CD14-positive monocyte (primary cell): ENCODE data around the gene BPI. TPM values are rescaled to one million over a fixed set of nuclear protein-coding genes. Genes with fewer than 3 reads are reported as not detected.

Source experiments
- DNase-seq, 3 donors: peaks; one replicate each; pipeline ENCODE4 v3.0.0-alpha.2; 2011 to 2022
- H2AFZ ChIP-seq: 2 replicates; pipeline ENCODE4 v1.6.0; 2012; ENCODE audit warnings: mild to moderate bottlenecking, low read depth, low read length, inconsistent platforms; ENCODE audit not compliant: insufficient read depth, poor library complexity, severe bottlenecking
- H3K27ac ChIP-seq, 2 donors: 1 replicate in 1 of 2; 2 replicates in 1 of 2; pipeline ENCODE4 v1.5.1; 2012 to 2013; ENCODE audit warnings: low read length in 2 of 2, control low read depth in 1 of 2, inconsistent platforms in 1 of 2, low read depth in 1 of 2, mild to moderate bottlenecking in 1 of 2
- H3K27me3 ChIP-seq, 2 donors: one replicate each; pipeline versions ENCODE4 v1.6.0 to v1.6.1; 2011 to 2013; ENCODE audit warnings: low read length in 2 of 2; ENCODE audit not compliant: control insufficient read depth in 2 of 2, insufficient read depth in 2 of 2
- H3K36me3 ChIP-seq, 2 donors: replicated peaks in 1 of 2; 1 replicate in 1 of 2; 2 replicates in 1 of 2; pipeline versions ENCODE4 v1.5.1 to v1.6.1; 2012 to 2013; ENCODE audit warnings: low read length in 2 of 2, control low read depth in 1 of 2, inconsistent platforms in 1 of 2, mild to moderate bottlenecking in 1 of 2; ENCODE audit not compliant: insufficient read depth in 2 of 2, control insufficient read depth in 1 of 2
- H3K4me1 ChIP-seq, 2 donors: 1 replicate in 1 of 2; 2 replicates in 1 of 2; pipeline versions ENCODE4 v1.5.1 to v1.6.1; 2012 to 2013; ENCODE audit warnings: low read length in 2 of 2, control low read depth in 1 of 2, inconsistent platforms in 1 of 2, mild to moderate bottlenecking in 1 of 2, moderate library complexity in 1 of 2; ENCODE audit not compliant: insufficient read depth in 2 of 2, control insufficient read depth in 1 of 2
- H3K4me2 ChIP-seq: replicated peaks from 2 replicates; pipeline ENCODE3; 2012; ENCODE audit warnings: low read length, moderate library complexity, mild to moderate bottlenecking; ENCODE audit not compliant: poor library complexity, severe bottlenecking; ENCODE audit errors: extremely low read depth
- H3K4me3 ChIP-seq, 3 experiments: fragments of 200-600 bp in 1 of 3; sonication (generic) in 1 of 3; replicated peaks in 1 of 3; 1 replicate in 2 of 3; 2 replicates in 1 of 3; pipeline ENCODE4 v1.5.1; 2011 to 2013; ENCODE audit warnings: low read length in 3 of 3, mild to moderate bottlenecking in 3 of 3, control low read depth in 2 of 3, low read depth in 2 of 3, inconsistent platforms in 1 of 3, moderate library complexity in 1 of 3
- H3K79me2 ChIP-seq: 2 replicates; pipeline ENCODE4 v1.6.0; 2012; ENCODE audit warnings: mild to moderate bottlenecking, control low read depth, inconsistent platforms, low read length, moderate library complexity; ENCODE audit not compliant: insufficient read depth
- H3K9ac ChIP-seq: 2 replicates; pipeline ENCODE4 v1.6.0; 2017; ENCODE audit warnings: low read length, mild to moderate bottlenecking; ENCODE audit not compliant: insufficient read depth, poor library complexity, severe bottlenecking
- H3K9me3 ChIP-seq, 2 donors: replicated peaks in 1 of 2; 1 replicate in 1 of 2; 2 replicates in 1 of 2; pipeline versions ENCODE4 v1.5.1 to v1.6.1; 2012 to 2013; ENCODE audit warnings: low read length in 2 of 2, control low read depth in 1 of 2; ENCODE audit not compliant: control insufficient read depth in 1 of 2, insufficient read depth in 1 of 2
- H4K20me1 ChIP-seq: 2 replicates; pipeline ENCODE4 v1.6.0; 2012; ENCODE audit warnings: mild to moderate bottlenecking, low read length, control low read depth, moderate library complexity; ENCODE audit not compliant: insufficient read depth
- H3K27ac Mint-ChIP-seq, 7 donors: one replicate each; pipeline ENCODE4 v1.8.0; 2020; ENCODE audit warnings: mild to moderate bottlenecking in 7 of 7, mixed read lengths in 7 of 7, moderate library complexity in 6 of 7, inconsistent platforms in 2 of 7
- H3K27me3 Mint-ChIP-seq, 3 donors: one replicate each; pipeline ENCODE4 v1.8.0; 2021 to 2022; ENCODE audit warnings: low read depth in 3 of 3, mild to moderate bottlenecking in 3 of 3, mixed read lengths in 3 of 3, moderate library complexity in 3 of 3, inconsistent platforms in 1 of 3
- H3K36me3 Mint-ChIP-seq, 2 donors: one replicate each; pipeline ENCODE4 v1.8.0; 2020; ENCODE audit warnings: mixed read lengths in 2 of 2, inconsistent platforms in 1 of 2, mild to moderate bottlenecking in 1 of 2
- H3K4me1 Mint-ChIP-seq: one replicate; pipeline ENCODE4 v1.8.0; 2020; ENCODE audit warnings: mild to moderate bottlenecking, mixed read lengths
- H3K4me3 Mint-ChIP-seq, 2 donors: one replicate each; pipeline ENCODE4 v1.8.0; 2020; ENCODE audit warnings: mild to moderate bottlenecking in 2 of 2, mixed read lengths in 2 of 2, moderate library complexity in 1 of 2
- H3K9me3 Mint-ChIP-seq, 7 donors: one replicate each; pipeline ENCODE4 v1.8.0; 2020 to 2022; ENCODE audit warnings: mixed read lengths in 7 of 7, mild to moderate bottlenecking in 6 of 7, moderate library complexity in 6 of 7, inconsistent platforms in 2 of 7
- CTCF ChIP-seq: fragments of 200-600 bp; IDR thresholded peaks from one replicate; pipeline ENCODE4 v1.8.0; 2022; ENCODE audit warnings: antibody characterized with exemption, mild to moderate bottlenecking
- WGBS: methylation state at CpG from one replicate; pipeline ENCODE4 v1.1.5; 2013; ENCODE audit warnings: missing lambda C conversion rate; ENCODE audit not compliant: insufficient coverage; 5-methylcytosine and 5-hydroxymethylcytosine counted together
- intact Hi-C, 2 donors: fragments of 100-400 bp; cut with micrococcal nuclease; formaldehyde crosslinking; loops; one replicate each; pipeline versions ENCODE4 v1.15.0 to v1.15.1; 2023
- polyA plus RNA-seq, 3 donors: library from polyadenylated mRNA; depleted of rRNA in 1 of 3; unstranded in 2 of 3; stranded (reverse) in 1 of 3; fragments of 300-500 nt in 2 of 3; fragments of >200 nt in 1 of 3; fragmentation: Illumina TruSeq in 2 of 3; gene quantifications; 1 replicate in 2 of 3; 2 replicates in 1 of 3; pipeline ENCODE4 v1.2.3, GENCODE V29; 2012 to 2021

Gene BPI
- polyA plus RNA-seq, 3 donors, result 8.2 to 9.0 (median 8.7) TPM

- no peaks in the 10 kb centered on the region for H3K9me3 ChIP-seq
- WGBS, result 98% methylated on average over 5 of the region's 5 CpGs
- Mint-ChIP-seq H3K4me3 (no peak overlapping the region), H3K36me3 (no peaks in the 10 kb centered on the region), H3K27ac (peak overlapping the region in 1 of 7 donors; percentile 61), H3K9me3 (no peaks in the 10 kb centered on the region), H3K27me3 (peaks cover 0 to 3% (median 3%) of the 10 kb centered on the region in 3 donors), H3K4me1 (peaks cover 95% of the 10 kb centered on the region)
- no peaks in the 10 kb centered on the region for H3K27me3 ChIP-seq
- H2AFZ ChIP-seq, result no peak overlapping the region
- H3K27ac ChIP-seq, result no peak overlapping the region
- H3K79me2 ChIP-seq, result no peaks in the 10 kb centered on the region
- no peaks in the 10 kb centered on the region for H4K20me1 ChIP-seq
- H3K9ac ChIP-seq, result no peak overlapping the region
- no peak overlapping the region for H3K4me2 ChIP-seq
- H3K4me3 ChIP-seq, result no peak overlapping the region
- H3K36me3 ChIP-seq, result no peaks in the 10 kb centered on the region
- no peak for DNase-seq
- H3K4me1 ChIP-seq, result peaks cover 96 to 97% of the 10 kb centered on the region in 2 donors
- intact Hi-C loops, result no loop called here
- TF ChIP-seq CTCF, result no peak
These were observed 8.1 kb upstream of the BPI start for GRCh38 chr20:38295811-38296210.

GRCh38 chr20:38296433-38296832 lies 7.5 kb upstream of the BPI start:
- Histone ChIP-seq H3K4me2 (no peak overlapping the region), H3K9ac (no peak overlapping the region), H2AFZ (no peak overlapping the region), H3K9me3 (no peaks in the 10 kb centered on the region), H3K27ac (no peak overlapping the region), H3K27me3 (no peaks in the 10 kb centered on the region), H3K4me3 (no peak overlapping the region), H3K79me2 (no peaks in the 10 kb centered on the region), H3K4me1 (peaks cover 96% of the 10 kb centered on the region in 2 donors), H4K20me1 (no peaks in the 10 kb centered on the region), H3K36me3 (no peaks in the 10 kb centered on the region)
- WGBS, result 14% methylated on average over 8 of the region's 11 CpGs
- H3K9me3 Mint-ChIP-seq, result no peaks in the 10 kb centered on the region
- peaks cover 0 to 3% (median 3%) of the 10 kb centered on the region in 3 donors for H3K27me3 Mint-ChIP-seq
- H3K27ac Mint-ChIP-seq, result peak overlapping the region; percentile 55 to 85 (median 69)
- intact Hi-C loops, result no loop called here
- H3K4me1 Mint-ChIP-seq, result peaks cover 94% of the 10 kb centered on the region
- DNase-seq, result no peak
- H3K4me3 Mint-ChIP-seq, result peak overlapping the region in 1 of 2 donors; percentile 46
- H3K36me3 Mint-ChIP-seq, result no peaks in the 10 kb centered on the region
- TF ChIP-seq CTCF, result no peak
